MM.1S (cell line): ENCODE data around the gene SURF6.

Experiments
- EZH2 ChIP-seq: fragments of 300-600 bp; sonication (generic); optimal IDR thresholded peaks from 2 replicates; pipeline ENCODE3; 2017; ENCODE audit warnings: low read depth, mild to moderate bottlenecking, antibody characterized with exemption, low read length, mixed read lengths
- TF ChIP-seq, protein P1 (sequence below): fragments of 300-600 bp; sonication (generic); IDR thresholded peaks from 2 replicates; pipeline ENCODE4 v1.5.1; 2016; ENCODE audit warnings: antibody characterized with exemption, low read length, mixed read lengths

DNA sequence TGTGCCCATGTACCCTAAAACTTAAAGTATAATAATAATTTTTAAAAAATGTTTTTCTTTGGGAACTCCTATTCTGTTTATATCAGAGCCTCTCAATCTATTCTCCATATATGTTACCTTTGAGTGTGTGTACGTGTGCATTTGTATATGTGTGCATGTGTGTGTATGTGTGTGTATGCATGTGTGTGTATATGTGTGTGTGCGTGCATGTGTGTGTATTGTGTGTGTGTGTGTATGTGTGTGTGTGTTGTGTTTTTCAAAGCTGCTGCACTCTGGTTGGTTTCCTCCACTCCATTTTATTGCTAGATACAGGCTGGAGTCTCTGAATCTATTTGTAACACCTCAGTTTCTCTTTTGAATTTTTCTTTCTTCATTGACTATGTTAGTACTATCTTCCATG, 20.0 kb downstream of the SURF6 start:
- TF ChIP-seq, protein P1, sequence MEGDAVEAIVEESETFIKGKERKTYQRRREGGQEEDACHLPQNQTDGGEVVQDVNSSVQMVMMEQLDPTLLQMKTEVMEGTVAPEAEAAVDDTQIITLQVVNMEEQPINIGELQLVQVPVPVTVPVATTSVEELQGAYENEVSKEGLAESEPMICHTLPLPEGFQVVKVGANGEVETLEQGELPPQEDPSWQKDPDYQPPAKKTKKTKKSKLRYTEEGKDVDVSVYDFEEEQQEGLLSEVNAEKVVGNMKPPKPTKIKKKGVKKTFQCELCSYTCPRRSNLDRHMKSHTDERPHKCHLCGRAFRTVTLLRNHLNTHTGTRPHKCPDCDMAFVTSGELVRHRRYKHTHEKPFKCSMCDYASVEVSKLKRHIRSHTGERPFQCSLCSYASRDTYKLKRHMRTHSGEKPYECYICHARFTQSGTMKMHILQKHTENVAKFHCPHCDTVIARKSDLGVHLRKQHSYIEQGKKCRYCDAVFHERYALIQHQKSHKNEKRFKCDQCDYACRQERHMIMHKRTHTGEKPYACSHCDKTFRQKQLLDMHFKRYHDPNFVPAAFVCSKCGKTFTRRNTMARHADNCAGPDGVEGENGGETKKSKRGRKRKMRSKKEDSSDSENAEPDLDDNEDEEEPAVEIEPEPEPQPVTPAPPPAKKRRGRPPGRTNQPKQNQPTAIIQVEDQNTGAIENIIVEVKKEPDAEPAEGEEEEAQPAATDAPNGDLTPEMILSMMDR, result no peak
- no peak for TF ChIP-seq EZH2
